Coronary artery (tissue), 2 donors: ENCODE data around the gene CST2.

Source experiments
- DNase-seq: peaks from one replicate; pipeline ENCODE4 v3.0.0-alpha.2; 2017; ENCODE audit warnings: low spot score
- H3K27ac ChIP-seq, 2 donors: fragments of 200-600 bp; sonication (generic); one replicate each; pipeline ENCODE4 v1.5.1; 2016 to 2019
- H3K4me3 ChIP-seq: fragments of 200-600 bp; sonication (generic); 2 replicates; pipeline ENCODE4 v1.5.1; 2016; ENCODE audit warnings: mild to moderate bottlenecking, moderate library complexity
- TF ChIP-seq, protein P1 (sequence below): fragments of 200-600 bp; sonication (generic); IDR thresholded peaks from one replicate; pipeline ENCODE4 v1.5.1; 2019; ENCODE audit warnings: antibody characterized with exemption

Gene CST2

GRCh38 chr20:23826541-23827021 lies at the start of gene CST2:
TSS of gene CST2 (minus strand) at chr20:23826729. CDS start at chr20:23826660, 69 bp downstream.
- TF ChIP-seq, protein P1, sequence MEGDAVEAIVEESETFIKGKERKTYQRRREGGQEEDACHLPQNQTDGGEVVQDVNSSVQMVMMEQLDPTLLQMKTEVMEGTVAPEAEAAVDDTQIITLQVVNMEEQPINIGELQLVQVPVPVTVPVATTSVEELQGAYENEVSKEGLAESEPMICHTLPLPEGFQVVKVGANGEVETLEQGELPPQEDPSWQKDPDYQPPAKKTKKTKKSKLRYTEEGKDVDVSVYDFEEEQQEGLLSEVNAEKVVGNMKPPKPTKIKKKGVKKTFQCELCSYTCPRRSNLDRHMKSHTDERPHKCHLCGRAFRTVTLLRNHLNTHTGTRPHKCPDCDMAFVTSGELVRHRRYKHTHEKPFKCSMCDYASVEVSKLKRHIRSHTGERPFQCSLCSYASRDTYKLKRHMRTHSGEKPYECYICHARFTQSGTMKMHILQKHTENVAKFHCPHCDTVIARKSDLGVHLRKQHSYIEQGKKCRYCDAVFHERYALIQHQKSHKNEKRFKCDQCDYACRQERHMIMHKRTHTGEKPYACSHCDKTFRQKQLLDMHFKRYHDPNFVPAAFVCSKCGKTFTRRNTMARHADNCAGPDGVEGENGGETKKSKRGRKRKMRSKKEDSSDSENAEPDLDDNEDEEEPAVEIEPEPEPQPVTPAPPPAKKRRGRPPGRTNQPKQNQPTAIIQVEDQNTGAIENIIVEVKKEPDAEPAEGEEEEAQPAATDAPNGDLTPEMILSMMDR: no peak
- DNase-seq: no peak
- Histone ChIP-seq H3K27ac (no peak within 1 kb of the TSS), H3K4me3 (no peak within 1 kb of the TSS)

GRCh38 chr20:23875606-23876237 lies 49.2 kb upstream of the CST2 start:
- H3K4me3 ChIP-seq: no peak overlapping the region
- no peak for DNase-seq
- no peak overlapping the region for H3K27ac ChIP-seq
- TF ChIP-seq, protein P1: no peak

GRCh38 chr20:23874747-23875146 lies 48.2 kb upstream of the CST2 start:
- no peak for DNase-seq
- TF ChIP-seq, protein P1: no peak
- H3K4me3 ChIP-seq: no peak overlapping the region
- H3K27ac ChIP-seq: no peak overlapping the region

DNA sequence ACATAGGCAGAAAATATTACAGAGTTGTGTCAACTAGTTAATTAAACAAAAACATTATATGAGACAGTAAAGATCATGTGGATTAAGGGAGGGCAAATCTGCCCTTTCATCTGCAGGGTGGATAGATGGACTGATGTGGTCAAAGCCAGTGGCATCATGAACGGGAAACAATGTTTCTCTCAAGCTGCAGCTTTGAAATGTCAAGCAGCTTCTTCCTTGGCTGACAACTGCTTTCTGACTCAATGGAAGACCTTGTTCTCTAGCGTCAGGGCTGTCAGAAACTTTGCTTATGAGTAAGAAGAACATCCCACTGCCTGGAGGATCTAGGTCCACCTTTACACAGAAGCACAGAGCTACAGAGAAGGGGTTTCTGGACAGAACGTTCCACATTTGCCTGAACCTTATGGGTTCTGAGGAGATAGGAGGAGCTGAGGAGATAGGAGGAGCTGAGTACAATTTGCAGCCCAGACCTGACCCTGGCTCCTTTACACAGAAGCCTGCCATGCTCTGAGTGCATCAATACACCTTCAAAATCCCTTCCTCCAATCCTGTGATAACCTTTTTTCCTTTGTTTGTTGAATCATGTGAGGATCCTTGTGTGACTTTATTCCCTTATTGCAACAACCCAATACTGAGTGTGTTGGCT lies 47.0 kb upstream of the CST2 start:
- TF ChIP-seq, protein P1: no peak
- Histone ChIP-seq H3K4me3 (no peak overlapping the region), H3K27ac (no peak overlapping the region)
- DNase-seq: no peak

- DNase-seq: no peak
- Histone ChIP-seq H3K27ac (no peak overlapping the region), H3K4me3 (no peak overlapping the region)
- TF ChIP-seq, protein P1: no peak
Observed at GRCh38 chr20:23872065-23872464, 45.5 kb upstream of the CST2 start.

DNA sequence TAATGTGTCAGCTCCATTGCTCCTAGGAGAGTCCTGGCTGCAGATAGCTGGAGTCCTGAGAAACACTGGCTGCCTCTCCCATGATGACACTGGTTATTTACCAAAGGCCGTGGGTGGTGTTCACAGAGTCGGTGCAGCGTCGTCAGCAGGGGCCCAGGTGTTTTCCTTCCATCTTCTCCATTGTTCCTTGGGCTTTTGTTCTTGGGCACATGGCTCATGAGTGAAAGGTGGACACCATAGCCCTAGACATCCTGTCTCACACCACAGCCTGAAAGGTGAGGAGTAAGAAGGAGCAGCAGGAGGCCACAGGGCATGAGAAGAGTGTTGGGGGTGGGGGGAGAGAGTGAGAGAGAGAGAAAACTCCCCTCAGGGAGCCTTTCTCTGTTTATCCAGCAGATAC lies 43.9 kb upstream of the CST2 start:
- H3K4me3 ChIP-seq: no peak overlapping the region
- H3K27ac ChIP-seq: no peak overlapping the region
- TF ChIP-seq, protein P1: no peak
- no peak for DNase-seq

- Histone ChIP-seq H3K27ac (no peak overlapping the region), H3K4me3 (no peak overlapping the region)
- DNase-seq: no peak
- TF ChIP-seq, protein P1: no peak
Observed at GRCh38 chr20:23869520-23869919, 43.0 kb upstream of the CST2 start.
